ACC112 (cell line): ENCODE measurements around the gene CDH4.
"Not testable (repeated sequence)": the region's sequence is repeated elsewhere in the genome, so short reads cannot be mapped to it uniquely, and the experiment has no call there.

Experiments used
- H2AFZ ChIP-seq: fragments of 200-600 bp; sonication (generic); one replicate; pipeline ENCODE4 v1.6.0; 2017; ENCODE audit warnings: antibody characterized with exemption, low read length; ENCODE audit not compliant: unreplicated experiment
- H3K27ac ChIP-seq: fragments of 200-600 bp; sonication (generic); 2 replicates; pipeline ENCODE4 v1.5.1; 2014; ENCODE audit warnings: low read depth, mild to moderate bottlenecking, antibody characterized with exemption, low read length, moderate library complexity
- H3K27me3 ChIP-seq: fragments of 200-600 bp; sonication (generic); 2 replicates; pipeline ENCODE4 v1.6.1; 2014; ENCODE audit warnings: mild to moderate bottlenecking, antibody characterized with exemption, low read length, moderate library complexity, mixed read lengths; ENCODE audit not compliant: insufficient read depth
- H3K36me3 ChIP-seq: fragments of 200-600 bp; sonication (generic); 2 replicates; pipeline ENCODE4 v1.6.1; 2016; ENCODE audit warnings: mild to moderate bottlenecking, antibody characterized with exemption, low read length, moderate library complexity, mixed read lengths; ENCODE audit not compliant: insufficient read depth
- H3K4me1 ChIP-seq: fragments of 200-600 bp; sonication (generic); one replicate; pipeline ENCODE4 v1.6.1; 2016; ENCODE audit warnings: low read length, mixed read lengths; ENCODE audit not compliant: insufficient read depth, unreplicated experiment, control insufficient read depth
- H3K4me3 ChIP-seq: fragments of 200-600 bp; sonication (generic); 2 replicates; pipeline ENCODE4 v1.5.1; 2014; ENCODE audit warnings: mild to moderate bottlenecking, low read depth, low read length
- H3K79me2 ChIP-seq: fragments of 200-600 bp; sonication (generic); one replicate; pipeline ENCODE4 v1.6.0; 2016; ENCODE audit warnings: low read length; ENCODE audit not compliant: control insufficient read depth, unreplicated experiment, insufficient read depth

CDH4 gene

GRCh38 chr20:61399433-61399832, 147.4 kb downstream of the CDH4 start:
- no peak overlapping the region for H3K27ac ChIP-seq
- H3K4me1 ChIP-seq, result no peaks in the 10 kb centered on the region
- H3K79me2 ChIP-seq, result no peaks in the 10 kb centered on the region
- H3K36me3 ChIP-seq, result no peaks in the 10 kb centered on the region
- H2AFZ ChIP-seq, result no peak overlapping the region
- H3K4me3 ChIP-seq, result no peak overlapping the region
- no peaks in the 10 kb centered on the region for H3K27me3 ChIP-seq

GRCh38 chr20:61400499-61400898, 148.4 kb downstream of the CDH4 start:
- no peak overlapping the region for H3K4me3 ChIP-seq
- H3K4me1 ChIP-seq, result no peaks in the 10 kb centered on the region
- H3K27ac ChIP-seq, result no peak overlapping the region
- no peaks in the 10 kb centered on the region for H3K79me2 ChIP-seq
- no peaks in the 10 kb centered on the region for H3K27me3 ChIP-seq
- no peaks in the 10 kb centered on the region for H3K36me3 ChIP-seq
- no peak overlapping the region for H2AFZ ChIP-seq

- no peak overlapping the region for H3K4me3 ChIP-seq
- H3K79me2 ChIP-seq, result no peaks in the 10 kb centered on the region
- no peak overlapping the region for H3K27ac ChIP-seq
- H2AFZ ChIP-seq, result no peak overlapping the region
- no peaks in the 10 kb centered on the region for H3K4me1 ChIP-seq
- H3K36me3 ChIP-seq, result no peaks in the 10 kb centered on the region
- H3K27me3 ChIP-seq, result no peaks in the 10 kb centered on the region
Observed at GRCh38 chr20:61404303-61404702, 152.2 kb downstream of the CDH4 start.

GRCh38 chr20:61405007-61405406, 152.9 kb downstream of the CDH4 start:
- Histone ChIP-seq H3K4me3 (no peak overlapping the region), H2AFZ (no peak overlapping the region), H3K27me3 (no peaks in the 10 kb centered on the region), H3K27ac (no peak overlapping the region), H3K4me1 (no peaks in the 10 kb centered on the region), H3K79me2 (no peaks in the 10 kb centered on the region), H3K36me3 (no peaks in the 10 kb centered on the region)

- not testable (repeated sequence) for H2AFZ ChIP-seq, H3K27me3 ChIP-seq, H3K4me3 ChIP-seq, H3K4me1 ChIP-seq, H3K27ac ChIP-seq, H3K36me3 ChIP-seq, H3K79me2 ChIP-seq
Observed at GRCh38 chr20:61406773-61407172, 154.7 kb downstream of the CDH4 start.

GRCh38 chr20:61407561-61407960, 155.5 kb downstream of the CDH4 start:
- H3K27me3 ChIP-seq, result no peaks in the 10 kb centered on the region
- H3K4me1 ChIP-seq, result no peaks in the 10 kb centered on the region
- no peaks in the 10 kb centered on the region for H3K79me2 ChIP-seq
- no peak overlapping the region for H3K27ac ChIP-seq
- no peaks in the 10 kb centered on the region for H3K36me3 ChIP-seq
- H2AFZ ChIP-seq, result no peak overlapping the region
- no peak overlapping the region for H3K4me3 ChIP-seq

GRCh38 chr20:61408951-61409740, 157.1 kb downstream of the CDH4 start:
- Histone ChIP-seq H2AFZ (no peak overlapping the region), H3K4me1 (no peaks in the 10 kb centered on the region), H3K36me3 (no peaks in the 10 kb centered on the region), H3K4me3 (no peak overlapping the region), H3K27me3 (no peaks in the 10 kb centered on the region), H3K27ac (no peak overlapping the region), H3K79me2 (no peaks in the 10 kb centered on the region)

GRCh38 chr20:61411743-61412142, 159.7 kb downstream of the CDH4 start:
- Histone ChIP-seq H3K79me2 (no peaks in the 10 kb centered on the region), H3K4me1 (no peaks in the 10 kb centered on the region), H3K4me3 (no peak overlapping the region), H3K27me3 (no peaks in the 10 kb centered on the region), H3K27ac (no peak overlapping the region), H2AFZ (no peak overlapping the region), H3K36me3 (no peaks in the 10 kb centered on the region)

GRCh38 chr20:61413752-61414151, 161.7 kb downstream of the CDH4 start:
- no peak overlapping the region for H3K27ac ChIP-seq
- H3K27me3 ChIP-seq, result no peaks in the 10 kb centered on the region

GRCh38 chr20:61414455-61414991, 162.5 kb downstream of the CDH4 start:
- H2AFZ ChIP-seq, result no peak overlapping the region
- H3K79me2 ChIP-seq, result no peaks in the 10 kb centered on the region
- H3K36me3 ChIP-seq, result no peaks in the 10 kb centered on the region
- no peaks in the 10 kb centered on the region for H3K4me1 ChIP-seq
- no peak overlapping the region for H3K4me3 ChIP-seq
- H3K27me3 ChIP-seq, result no peaks in the 10 kb centered on the region
- no peak overlapping the region for H3K27ac ChIP-seq

More at GRCh38 chr20:61413752-61414151, 161.7 kb downstream of the CDH4 start:
- Histone ChIP-seq H3K36me3 (no peaks in the 10 kb centered on the region), H3K4me3 (no peak overlapping the region), H3K79me2 (no peaks in the 10 kb centered on the region), H2AFZ (no peak overlapping the region), H3K4me1 (no peaks in the 10 kb centered on the region)

- H3K4me1 ChIP-seq, result no peaks in the 10 kb centered on the region
- H3K27ac ChIP-seq, result no peak overlapping the region
- H3K4me3 ChIP-seq, result no peak overlapping the region
- H2AFZ ChIP-seq, result no peak overlapping the region
- H3K79me2 ChIP-seq, result no peaks in the 10 kb centered on the region
- no peaks in the 10 kb centered on the region for H3K36me3 ChIP-seq
- no peaks in the 10 kb centered on the region for H3K27me3 ChIP-seq
Observed at GRCh38 chr20:61416546-61416945, 164.5 kb downstream of the CDH4 start.
